ENCODE data around the gene RASSF5.

Gene RASSF5

GRCh38 chr1:206507284-206508129, at the start of gene RASSF5:
RASSF5 (plus strand) TSS chr1:206507531; CDS start chr1:206507603, 72 bp downstream.
- peak; percentile 83 for DNase-seq (ENCODE audit: low read depth)

- DNase-seq (ENCODE audit: low read depth), result no peak
Observed at GRCh38 chr1:206459703-206460102, 47.6 kb upstream of the RASSF5 start.

- no peak for DNase-seq (ENCODE audit: low read depth)
Observed at GRCh38 chr1:206460836-206461426, 46.4 kb upstream of the RASSF5 start.

GRCh38 chr1:206461602-206462455, 45.5 kb upstream of the RASSF5 start:
- peak; percentile 48 for DNase-seq (ENCODE audit: low read depth)

- DNase-seq (ENCODE audit: low read depth), result no peak
Observed at GRCh38 chr1:206463137-206463536, 44.2 kb upstream of the RASSF5 start.

- DNase-seq (ENCODE audit: low read depth), result no peak
Observed at GRCh38 chr1:206463911-206464310, 43.4 kb upstream of the RASSF5 start.

- no peak for DNase-seq (ENCODE audit: low read depth)
Observed at GRCh38 chr1:206464456-206464964, 42.8 kb upstream of the RASSF5 start.

GRCh38 chr1:206465951-206466350, 41.4 kb upstream of the RASSF5 start:
- no peak for DNase-seq (ENCODE audit: low read depth)

- no peak for DNase-seq (ENCODE audit: low read depth)
Observed at GRCh38 chr1:206466840-206467649, 40.3 kb upstream of the RASSF5 start.

- no peak for DNase-seq (ENCODE audit: low read depth)
Observed at GRCh38 chr1:206467915-206468314, 39.4 kb upstream of the RASSF5 start.

- DNase-seq (ENCODE audit: low read depth), result no peak
Observed at GRCh38 chr1:206468571-206468970, 38.8 kb upstream of the RASSF5 start.

GRCh38 chr1:206469411-206469932, 37.9 kb upstream of the RASSF5 start:
- no peak for DNase-seq (ENCODE audit: low read depth)

- DNase-seq (ENCODE audit: low read depth), result peak; percentile 44
Observed at GRCh38 chr1:206469933-206470691, 37.2 kb upstream of the RASSF5 start, which contains the start of gene IKBKE. IKBKE (plus strand) TSS chr1:206470476; CDS start chr1:206473228, 2,752 bp downstream.

GRCh38 chr1:206470692-206471414, 36.5 kb upstream of the RASSF5 start:
- DNase-seq (ENCODE audit: low read depth), result peak; percentile 45

GRCh38 chr1:206471415-206471801, 35.9 kb upstream of the RASSF5 start:
- DNase-seq (ENCODE audit: low read depth), result no peak

- no peak for DNase-seq (ENCODE audit: low read depth)
Observed at GRCh38 chr1:206472024-206472423, 35.3 kb upstream of the RASSF5 start.

GRCh38 chr1:206472454-206472853, 34.9 kb upstream of the RASSF5 start:
- no peak for DNase-seq (ENCODE audit: low read depth)

- no peak for DNase-seq (ENCODE audit: low read depth)
Observed at GRCh38 chr1:206472886-206473285, 34.4 kb upstream of the RASSF5 start.

- DNase-seq (ENCODE audit: low read depth), result no peak
Observed at GRCh38 chr1:206476058-206476457, 31.3 kb upstream of the RASSF5 start.

GRCh38 chr1:206476591-206476990, 30.7 kb upstream of the RASSF5 start:
- DNase-seq (ENCODE audit: low read depth), result no peak
